H54 (cell line): ENCODE results near the gene PRR5L.
A peak's percentile ranks its signal among the peaks of the same experiment; 100 is the strongest.

ENCODE experiments used
- DNase-seq: peaks from one replicate; pipeline ENCODE4 v3.0.0; 2011; ENCODE audit warnings: low spot score, mixed read lengths; ENCODE audit not compliant: insufficient read length
- FAIRE-seq: peaks from 3 replicates; lab custom pipeline; 2011; peaks lifted over from hg19 to GRCh38; lab: Jason Lieb, UNC
- POLR2A ChIP-seq: IDR thresholded peaks from 2 replicates; pipeline ENCODE4 v1.6.1; 2011; ENCODE audit warnings: low read depth, mild to moderate bottlenecking, low read length

The PRR5L gene

DNA sequence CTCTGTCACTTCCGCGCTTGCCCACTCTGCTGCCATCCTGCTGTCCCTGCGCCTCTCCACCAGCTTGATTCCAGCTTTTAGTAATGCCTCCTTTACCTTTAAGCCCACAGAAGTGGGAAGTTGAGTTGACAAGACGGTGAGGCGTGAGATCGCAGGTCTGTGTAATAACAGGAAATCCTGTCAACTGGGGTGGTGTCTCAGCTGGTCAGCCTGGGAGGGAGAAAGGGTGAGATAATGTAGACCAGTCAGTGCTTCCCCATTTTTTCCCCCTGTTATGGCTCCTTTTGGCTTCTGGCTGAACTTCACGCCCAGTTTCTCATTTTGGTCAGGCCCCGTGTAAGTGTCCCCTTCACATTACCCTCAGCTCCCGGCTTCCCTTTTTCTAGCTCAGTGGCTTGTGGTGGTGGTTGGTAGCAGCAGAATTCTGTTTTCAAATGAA lies 115.1 kb downstream of the PRR5L start:
- FAIRE-seq (no peak), DNase-seq (no peak)
- TF ChIP-seq POLR2A, result no peak

- no peak for TF ChIP-seq POLR2A
- FAIRE-seq (no peak), DNase-seq (no peak)
Measured at GRCh38 chr11:36412781-36413383, 116.8 kb downstream of the PRR5L start.

GRCh38 chr11:36417154-36417553 lies 121.1 kb downstream of the PRR5L start:
- FAIRE-seq (no peak), DNase-seq (no peak)
- TF ChIP-seq POLR2A, result no peak

DNA sequence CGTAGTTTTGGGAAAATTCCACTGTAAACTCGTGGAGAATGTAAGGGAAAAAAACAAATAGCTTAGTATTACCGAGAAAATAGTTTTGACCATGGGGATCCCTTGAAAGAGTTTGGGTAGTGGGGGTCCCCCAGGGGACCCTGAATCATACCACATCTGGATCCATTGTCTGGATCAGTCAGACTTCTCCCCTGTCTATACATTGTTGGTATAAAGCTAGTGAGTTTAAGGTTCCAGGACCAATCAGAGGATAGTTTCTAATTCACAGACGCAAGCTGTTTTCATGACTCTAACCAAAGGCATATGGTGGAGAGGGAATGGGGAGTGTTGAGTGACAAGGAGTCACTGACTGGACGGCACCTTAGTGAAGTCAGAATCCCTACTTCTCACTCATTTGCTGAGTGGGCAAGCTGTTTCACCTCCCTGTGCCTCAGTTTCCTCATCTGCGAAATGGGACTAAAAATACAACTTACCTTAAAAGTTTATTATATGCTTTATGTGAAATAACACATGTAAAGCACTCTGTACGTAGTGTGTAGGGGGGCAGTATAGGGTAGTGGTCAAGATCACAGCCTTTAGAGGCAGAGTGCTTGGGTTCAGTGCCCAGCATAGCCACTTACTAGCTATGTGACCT lies 123.8 kb downstream of the PRR5L start:
- no peak for DNase-seq
- no peak for FAIRE-seq
- no peak for TF ChIP-seq POLR2A

- DNase-seq (no peak), FAIRE-seq (no peak)
- no peak for TF ChIP-seq POLR2A
Measured at GRCh38 chr11:36421546-36422155, 125.6 kb downstream of the PRR5L start.

DNA sequence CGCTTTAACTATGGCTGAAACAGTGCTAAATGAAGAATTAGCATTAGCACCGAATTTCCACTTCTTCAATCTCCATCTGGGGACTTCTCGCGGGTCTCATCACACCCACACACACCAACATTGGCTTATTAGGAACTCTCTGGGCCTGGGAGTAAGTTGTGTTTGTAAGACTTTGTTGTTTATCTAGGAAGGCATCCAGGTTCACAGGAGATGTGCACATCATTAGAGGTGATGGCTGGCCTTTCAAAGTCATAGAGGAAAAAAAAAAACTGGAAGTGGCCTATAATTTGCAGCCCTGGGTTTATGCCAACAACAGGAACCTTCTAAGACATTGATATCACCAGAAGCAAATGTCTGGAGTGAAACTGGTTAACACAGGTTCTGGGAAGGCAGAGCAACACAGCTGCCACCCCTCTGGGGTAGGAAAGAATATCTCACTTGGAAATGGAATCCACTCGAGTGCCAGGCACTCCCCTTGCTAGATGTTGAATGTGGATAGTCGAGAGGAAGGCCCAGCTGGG lies 129.5 kb downstream of the PRR5L start:
- no peak for TF ChIP-seq POLR2A
- FAIRE-seq, result no peak
- no peak for DNase-seq

DNA sequence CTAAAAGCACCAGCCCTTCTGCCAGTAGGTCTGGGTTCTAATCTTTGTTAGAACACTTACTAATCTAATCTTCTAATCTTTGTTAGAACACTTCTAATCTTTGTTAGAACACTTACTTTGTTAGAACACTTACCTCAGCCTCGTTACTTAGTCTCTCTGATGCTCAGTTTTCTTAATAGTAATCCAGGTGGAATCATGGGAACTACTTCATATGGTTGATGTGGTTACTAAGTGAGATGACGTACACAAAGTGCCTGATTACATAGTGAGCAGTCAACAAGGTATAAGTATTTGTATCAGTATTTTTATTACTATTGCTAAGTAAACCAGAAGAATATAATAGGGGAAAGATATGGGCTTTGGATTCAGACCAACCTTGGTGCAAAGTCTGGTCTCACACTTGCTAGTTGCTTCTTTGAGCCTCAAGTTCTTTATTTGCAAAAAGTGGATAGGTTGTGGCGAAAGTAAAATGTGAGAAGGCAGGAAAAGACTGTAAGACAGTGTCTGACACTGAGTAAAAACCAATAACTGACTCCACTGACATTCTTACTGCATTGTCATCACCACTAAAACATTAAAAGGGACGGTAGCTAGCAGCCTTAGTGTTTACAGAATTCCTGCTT lies 130.2 kb downstream of the PRR5L start:
- TF ChIP-seq POLR2A, result no peak
- no peak for FAIRE-seq
- DNase-seq, result no peak

DNA sequence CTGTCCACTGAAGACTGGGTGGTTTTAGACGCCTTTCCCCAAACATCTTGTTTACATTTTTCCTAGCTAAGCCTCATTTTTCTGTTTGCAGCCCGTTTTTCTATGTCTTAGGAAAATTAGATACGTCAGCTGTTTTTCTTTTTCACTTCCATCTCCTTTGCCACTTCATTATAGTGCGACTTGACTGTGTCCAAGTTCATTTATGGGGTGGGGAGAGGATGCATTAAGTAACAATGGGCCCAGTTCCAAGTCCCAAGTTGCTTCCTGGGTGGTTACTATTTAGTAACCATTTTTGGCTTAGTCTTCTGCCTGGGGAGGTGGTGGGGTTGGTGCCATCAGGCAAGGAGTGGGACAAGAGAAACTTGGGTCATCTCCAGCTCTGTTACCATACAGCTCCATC lies 131.0 kb downstream of the PRR5L start:
- FAIRE-seq, result no peak
- no peak for DNase-seq
- no peak for TF ChIP-seq POLR2A

DNA sequence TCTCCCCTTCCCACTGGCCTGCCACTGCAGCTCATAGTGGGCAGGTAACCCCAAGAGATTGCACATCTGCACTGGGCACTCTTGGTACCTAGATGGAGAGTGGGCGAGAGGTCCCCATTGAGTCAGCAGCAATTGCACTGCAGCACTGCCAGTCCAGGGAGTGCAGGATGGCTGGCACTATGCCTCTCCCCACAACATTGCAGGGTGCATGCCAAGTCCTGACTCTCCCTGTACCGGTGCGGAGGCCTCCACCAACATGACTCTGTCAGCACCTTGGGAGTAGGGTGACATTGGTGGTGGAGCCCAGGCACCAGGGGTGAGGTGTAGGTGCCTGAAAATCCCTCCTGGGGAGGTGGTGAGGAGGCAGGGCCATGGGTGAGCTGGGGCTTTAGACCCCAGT lies 131.8 kb downstream of the PRR5L start:
- no peak for FAIRE-seq
- peak; percentile 26 for DNase-seq
- TF ChIP-seq POLR2A, result no peak

GRCh38 chr11:36431429-36432092 lies 135.5 kb downstream of the PRR5L start:
- FAIRE-seq, result peak; percentile 91
- peak; percentile 86 for DNase-seq
- no peak for TF ChIP-seq POLR2A

- no peak for DNase-seq
- no peak for FAIRE-seq
- no peak for TF ChIP-seq POLR2A
Measured at GRCh38 chr11:36432093-36432469, 136.0 kb downstream of the PRR5L start.

- FAIRE-seq (no peak), DNase-seq (no peak)
- no peak for TF ChIP-seq POLR2A
Measured at GRCh38 chr11:36432738-36433137, 136.7 kb downstream of the PRR5L start.

GRCh38 chr11:36436064-36436463 lies 140.0 kb downstream of the PRR5L start:
- no peak for FAIRE-seq
- no peak for DNase-seq

DNA sequence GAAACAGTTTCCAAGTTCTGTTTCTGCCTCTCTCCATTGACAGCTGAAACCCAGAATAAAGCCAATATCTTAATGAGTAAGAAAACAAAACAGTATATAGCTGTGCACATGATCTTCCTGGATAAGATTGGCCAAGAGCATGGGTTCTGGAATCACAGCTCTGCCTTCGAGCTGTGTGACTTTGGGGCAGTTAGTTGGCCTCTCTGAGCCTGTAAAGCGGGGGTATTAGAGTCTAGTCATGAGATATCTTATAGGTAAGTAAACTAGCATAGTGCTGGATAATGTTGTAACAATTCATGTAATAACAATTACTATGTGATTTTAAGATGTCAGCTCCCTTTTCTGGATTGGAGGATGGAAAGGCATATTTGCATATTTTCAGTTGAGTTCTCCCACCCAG lies 140.5 kb downstream of the PRR5L start:
- no peak for TF ChIP-seq POLR2A
- no peak for FAIRE-seq
- DNase-seq, result no peak

More at GRCh38 chr11:36436064-36436463, 140.0 kb downstream of the PRR5L start:
- TF ChIP-seq POLR2A, result no peak
